Measurements from ENCODE around the gene ZNF221. TPM values are rescaled to one million over a fixed set of nuclear protein-coding genes. Genes with fewer than 3 reads are reported as not detected.

The ZNF221 gene
- total and polyA plus RNA-seq, 9 of the 15 experiments (the other 6 are each of a cell fraction or from before 2014, with no cell fraction given), result 0.32 to 1.4 (median 0.45) TPM

- TF ChIP-seq ZNF253 (CRISPR knock-in tag; conservative IDR thresholded peaks at IDR 0.05) (no peak), ZBTB11 (CRISPR knock-in tag; IDR thresholded peaks at IDR 0.05) (peak in 1 of 3 experiments; percentile 91; a peak in 2 of 6 replicates), UBTF (IDR thresholded peaks at IDR 0.05; ENCODE audit: borderline replicate concordance in 1 of 2, low read depth in 2 of 2, low read length in 2 of 2) (peak; percentile 28 to 74; a peak in 1 of 4 replicates), SRSF3 (IDR thresholded peaks at IDR 0.05; ENCODE audit: insufficient read depth, low read length) (no peak), U2AF2 (optimal IDR thresholded peaks at IDR 0.05; ENCODE audit: low read depth, low read length) (no peak), MAFF (IDR thresholded peaks at IDR 0.05; ENCODE audit: low read length) (no peak), ILF3 (IDR thresholded peaks at IDR 0.05; ENCODE audit: borderline replicate concordance) (no peak), ZNF224 (CRISPR knock-in tag; IDR thresholded peaks at IDR 0.05) (no peak), ETV5 (CRISPR knock-in tag; IDR thresholded peaks at IDR 0.05; ENCODE audit: low read depth) (peak; percentile 85), FUS (optimal IDR thresholded peaks at IDR 0.05; ENCODE audit: low read depth, low read length) (no peak), YY1 (IDR thresholded peaks at IDR 0.05; ENCODE audit: borderline replicate concordance in 1 of 3, control insufficient read depth in 1 of 3, extremely low read depth in 1 of 3, insufficient read depth in 3 of 3, insufficient read length in 1 of 3, insufficient replicate concordance in 2 of 3, low read depth in 1 of 3, low read length in 2 of 3) (no peak), SMARCA4 (IDR thresholded peaks at IDR 0.05) (no peak), TSC22D4 (tag; IDR thresholded peaks at IDR 0.05) (no peak), TARDBP (IDR thresholded peaks at IDR 0.05) (peak; percentile 39; the same call in 1 of the 2 replicates), ZNF274 (IDR thresholded peaks at IDR 0.05; ENCODE audit: borderline replicate concordance, low read depth, low read length) (no peak), EP400 (IDR thresholded peaks at IDR 0.05) (peak; percentile 49), VEZF1 (CRISPR knock-in tag; IDR thresholded peaks at IDR 0.05) (peak; percentile 85), ZNF197 (CRISPR knock-in tag; IDR thresholded peaks at IDR 0.05; ENCODE audit: low read depth) (no peak), BCL6 (CRISPR knock-in tag; IDR thresholded peaks at IDR 0.05) (no peak), SLC30A9 (CRISPR knock-in tag; IDR thresholded peaks at IDR 0.05) (no peak), FOXA1 (IDR thresholded peaks at IDR 0.05; ENCODE audit: borderline replicate concordance) (no peak)
Measured at GRCh38 chr19:43934985-43935708, 15.9 kb upstream of the ZNF221 start, which contains the start of gene ZNF45 (continued).
